NCI-H226 (cell line): ENCODE data around the gene CMTM5.

ENCODE experiments used
- DNase-seq: peaks from one replicate; pipeline ENCODE4 v3.0.0-alpha.2; 2015

CMTM5 gene, protein sequence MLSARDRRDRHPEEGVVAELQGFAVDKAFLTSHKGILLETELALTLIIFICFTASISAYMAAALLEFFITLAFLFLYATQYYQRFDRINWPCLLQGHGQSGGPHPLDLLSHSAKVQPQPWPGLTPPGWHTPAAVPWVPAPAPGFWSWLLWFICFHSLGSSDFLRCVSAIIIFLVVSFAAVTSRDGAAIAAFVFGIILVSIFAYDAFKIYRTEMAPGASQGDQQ

DNA sequence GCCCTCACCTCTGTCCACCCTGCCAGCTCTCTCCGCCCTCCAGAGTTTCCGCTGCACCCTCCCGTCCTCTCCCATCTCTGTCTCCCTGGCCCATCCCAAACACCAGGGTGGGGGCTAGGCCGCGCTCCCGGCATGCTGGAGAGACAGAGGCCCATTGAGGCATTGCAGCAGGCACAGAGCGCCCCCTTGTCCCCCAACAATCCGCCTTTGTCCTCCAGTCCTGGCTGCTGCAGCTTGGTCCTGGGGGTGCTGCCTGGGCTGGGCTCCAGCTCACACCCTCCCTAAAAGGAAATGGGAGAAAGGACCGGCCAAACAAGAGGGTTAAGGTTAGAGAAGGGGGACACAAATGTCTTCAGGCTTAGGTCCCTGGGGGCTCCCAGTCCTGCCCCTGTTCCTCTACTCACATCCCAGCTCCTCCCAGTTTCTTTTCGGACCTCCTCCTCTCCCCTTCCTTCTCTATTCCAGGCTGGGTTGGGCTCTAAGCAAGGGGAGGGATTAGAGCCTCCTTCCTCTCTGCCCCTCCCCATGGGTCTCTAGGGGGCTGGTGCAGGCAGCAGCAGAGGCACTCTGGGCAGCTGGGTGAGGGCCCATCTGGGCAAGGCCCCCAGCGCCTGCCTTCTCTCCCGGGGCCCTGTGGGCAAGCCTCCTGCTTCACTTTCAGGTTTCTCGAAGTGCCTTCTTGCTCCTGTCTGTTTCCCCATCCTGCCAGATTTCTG lies at the start of gene CMTM5:
CMTM5 (plus strand) TSS at position 565 of the 716 bp plus-strand sequence. CDS start 206 bp downstream, outside the sequence.
- no peak for DNase-seq

DNA sequence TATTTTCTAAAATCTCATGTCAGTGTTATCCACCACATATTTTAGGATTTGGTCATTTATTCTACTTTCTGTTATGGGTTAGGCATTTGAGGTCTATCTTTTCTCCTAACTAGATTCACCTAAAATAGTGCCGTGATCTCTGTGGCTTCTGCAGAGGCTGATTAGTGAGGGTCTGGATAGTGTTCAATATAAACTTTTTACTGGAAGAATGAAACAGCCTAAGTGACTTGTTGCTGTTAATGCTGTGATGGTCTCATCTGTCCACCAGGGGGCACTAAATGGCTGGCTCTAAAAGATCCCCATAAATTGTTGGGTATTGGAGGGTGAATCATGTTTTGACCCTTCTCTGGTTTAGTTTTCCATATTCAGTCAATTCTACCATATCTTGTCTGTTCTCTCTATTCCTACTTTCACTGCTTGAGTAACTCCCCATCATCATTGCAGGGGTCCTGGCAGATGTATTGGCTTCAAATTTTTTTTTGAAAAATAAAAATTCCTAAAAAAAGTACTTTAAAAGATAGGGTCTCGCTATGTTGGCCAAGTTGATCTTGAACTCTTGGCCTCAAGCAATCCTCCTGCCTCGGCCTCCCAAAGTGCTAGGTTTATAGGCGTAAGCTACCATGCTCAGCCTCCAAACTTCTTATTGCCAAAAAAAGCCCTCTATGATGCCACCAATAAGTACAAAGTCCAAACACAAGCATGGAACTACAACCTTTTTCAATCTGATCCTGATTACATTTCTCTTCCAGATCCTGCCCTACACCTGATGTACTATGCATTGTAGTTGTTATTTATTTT lies 48.7 kb upstream of the CMTM5 start:
- DNase-seq: peak; percentile 31

DNA sequence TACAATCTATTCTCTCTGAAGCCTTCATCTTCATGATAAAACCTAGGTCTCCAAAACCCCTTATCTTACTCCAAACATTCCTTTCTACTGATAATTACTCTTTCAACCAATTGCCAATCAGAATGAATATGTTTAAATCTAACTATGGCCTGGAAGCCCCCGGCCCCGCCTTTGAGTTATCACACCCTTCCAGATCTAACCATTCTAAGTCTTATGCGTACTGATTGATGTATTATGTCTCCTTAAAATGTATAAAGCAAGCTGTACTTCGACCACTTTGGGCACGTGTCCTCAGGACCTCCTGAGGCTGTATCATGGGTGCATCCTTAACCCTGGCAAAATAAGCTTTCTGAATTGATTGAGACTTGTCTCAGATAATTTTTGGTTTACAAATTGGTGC lies 41.2 kb upstream of the CMTM5 start:
- no peak for DNase-seq

- DNase-seq: no peak
These were observed 37.2 kb upstream of the CMTM5 start for GRCh38 chr14:23339506-23340268.

GRCh38 chr14:23344481-23344880 lies 32.4 kb upstream of the CMTM5 start:
- no peak for DNase-seq

- DNase-seq: no peak
These were observed 30.7 kb upstream of the CMTM5 start for GRCh38 chr14:23345987-23346692.

GRCh38 chr14:23346693-23347405 lies 30.0 kb upstream of the CMTM5 start:
- DNase-seq: no peak

DNA sequence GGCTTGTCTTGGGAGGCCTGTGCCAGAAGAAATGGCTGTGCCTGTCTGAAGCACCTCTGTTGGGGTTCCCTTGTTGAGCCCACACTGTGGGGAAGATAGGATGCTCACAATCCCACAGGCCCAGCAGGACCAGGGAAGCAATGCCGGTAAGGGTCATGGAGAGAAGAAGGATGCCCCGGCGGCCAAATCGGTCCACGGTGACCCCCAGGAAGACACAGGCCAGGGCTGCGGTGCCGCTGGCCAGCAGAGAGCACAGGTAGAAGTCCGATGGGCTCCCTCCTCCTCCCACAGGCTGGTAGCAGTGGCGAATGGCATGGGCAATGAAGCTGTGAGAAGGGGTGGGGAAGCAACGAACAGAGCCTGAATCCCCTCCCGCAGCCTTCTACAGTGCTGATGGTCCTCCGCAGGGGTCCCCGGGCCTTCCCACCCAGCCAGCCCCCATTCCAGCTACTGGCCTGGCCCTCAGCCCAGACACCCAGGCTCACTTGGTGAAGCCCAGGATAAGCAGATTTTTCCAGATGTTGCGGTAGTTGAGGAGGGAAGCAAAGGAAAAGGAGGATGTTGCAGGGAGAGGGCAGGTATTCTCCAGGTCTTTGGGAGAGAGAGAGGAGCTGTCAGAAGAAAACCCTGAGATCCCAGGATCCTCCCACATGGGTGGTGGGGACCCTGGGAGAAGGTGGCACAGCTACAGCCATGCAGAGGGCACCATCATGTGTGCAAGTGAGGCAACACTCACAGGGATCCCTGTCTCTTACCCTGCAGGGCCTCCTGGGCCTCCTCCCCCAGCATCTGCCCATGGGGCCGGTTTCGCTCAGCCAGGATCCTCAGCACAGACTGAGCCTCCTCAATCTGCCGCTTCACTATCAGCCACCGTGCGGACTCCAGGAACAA lies 29.2 kb upstream of the CMTM5 start:
- DNase-seq: no peak

GRCh38 chr14:23348297-23348655 lies 28.6 kb upstream of the CMTM5 start:
- DNase-seq: no peak

GRCh38 chr14:23349156-23349845 lies 27.5 kb upstream of the CMTM5 start:
- DNase-seq: no peak

- no peak for DNase-seq
These were observed 25.0 kb upstream of the CMTM5 start for GRCh38 chr14:23351681-23352505.

DNA sequence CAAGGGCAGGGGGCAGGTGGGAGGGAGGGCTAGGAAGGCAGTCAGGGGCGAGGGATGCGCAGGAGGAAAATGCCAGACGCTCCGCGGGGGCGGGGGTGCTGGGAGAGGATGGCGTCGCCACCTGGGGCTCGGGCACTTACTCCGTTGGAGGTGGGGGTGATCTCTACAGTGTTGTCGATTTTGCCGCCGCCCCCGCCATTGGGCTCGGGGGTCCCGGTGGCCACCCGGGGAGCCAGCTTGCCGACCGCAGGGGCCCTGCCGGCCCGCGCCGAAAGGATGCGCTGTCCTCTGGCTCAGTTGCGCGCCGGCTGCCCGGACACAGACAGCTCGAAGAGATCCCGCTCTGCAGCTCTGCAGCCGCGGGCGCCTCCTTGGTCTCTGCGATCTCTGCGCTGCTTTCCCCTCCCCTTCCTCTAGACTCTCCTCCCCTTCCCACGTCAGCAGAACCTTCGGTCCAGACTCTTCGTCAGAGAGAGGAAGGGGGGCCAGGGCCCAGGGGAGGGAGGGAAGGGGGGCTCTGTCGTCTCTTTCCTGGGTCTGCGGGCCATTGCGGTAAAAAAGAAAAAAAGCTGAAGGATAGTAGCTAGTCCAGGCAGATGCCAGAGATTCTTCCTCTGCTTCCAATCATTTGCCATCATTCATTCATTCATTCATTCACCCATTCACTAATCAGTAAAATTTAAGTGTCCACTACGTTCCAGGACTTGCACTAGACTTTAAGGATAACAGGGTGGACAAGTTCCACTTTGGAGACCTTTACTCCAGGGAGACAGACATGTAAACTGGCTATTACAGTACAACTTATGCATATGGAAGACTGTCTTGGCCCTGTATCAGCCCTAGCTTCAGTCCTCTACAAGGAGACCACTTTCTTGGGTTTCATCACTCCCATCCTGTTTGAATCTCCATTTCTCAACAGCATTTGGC lies 24.1 kb upstream of the CMTM5 start, which contains the start of gene SLC22A17:
SLC22A17 (minus strand) TSS at position 382 of the 927 bp plus-strand sequence.
- no peak for DNase-seq

DNA sequence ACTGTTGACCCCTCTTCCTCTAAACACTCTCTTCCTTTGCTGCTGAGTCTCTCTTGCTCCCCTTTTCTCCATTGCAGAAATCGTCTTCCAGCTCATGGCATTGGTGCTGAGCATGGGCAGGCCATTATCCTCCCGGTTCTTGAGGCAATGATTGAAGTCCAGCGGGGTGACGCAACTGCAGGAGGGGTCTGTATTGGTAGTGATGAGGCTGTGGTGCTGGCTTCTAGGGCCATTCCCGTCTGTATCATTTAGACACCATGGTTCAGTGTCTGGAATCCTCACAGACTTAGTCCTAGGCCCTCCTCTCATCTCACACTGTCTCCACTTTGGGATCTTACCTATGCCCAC lies 23.4 kb upstream of the CMTM5 start:
- no peak for DNase-seq

- DNase-seq: no peak
These were observed 21.9 kb upstream of the CMTM5 start for GRCh38 chr14:23354990-23355389.

DNA sequence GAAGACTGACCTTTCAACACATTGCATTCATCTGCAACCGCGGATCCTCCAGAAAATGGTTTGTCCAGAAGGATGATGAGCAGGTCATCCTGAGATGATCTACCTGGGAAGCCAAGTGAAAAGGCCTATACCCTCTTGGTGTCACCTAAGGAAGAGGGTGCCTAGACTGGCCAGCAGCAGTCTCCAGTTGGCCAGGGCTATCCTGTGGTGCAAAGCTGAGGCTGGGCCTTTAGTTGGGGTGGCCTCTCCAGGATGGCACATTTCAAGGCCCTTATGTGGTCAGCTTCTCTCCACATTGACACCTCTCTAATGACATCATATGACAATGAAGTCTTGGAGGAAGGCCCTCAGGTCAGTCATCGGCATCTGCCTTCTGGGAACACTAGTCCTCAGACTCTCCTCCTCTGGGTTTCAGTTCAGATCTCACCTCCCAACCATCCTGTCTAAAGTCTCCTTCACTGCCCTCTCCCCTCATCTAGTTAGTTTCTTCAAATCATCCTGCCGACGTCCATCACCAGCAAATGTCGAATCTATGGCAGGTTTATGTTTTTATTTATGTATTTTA lies 20.9 kb upstream of the CMTM5 start:
- DNase-seq: no peak

DNA sequence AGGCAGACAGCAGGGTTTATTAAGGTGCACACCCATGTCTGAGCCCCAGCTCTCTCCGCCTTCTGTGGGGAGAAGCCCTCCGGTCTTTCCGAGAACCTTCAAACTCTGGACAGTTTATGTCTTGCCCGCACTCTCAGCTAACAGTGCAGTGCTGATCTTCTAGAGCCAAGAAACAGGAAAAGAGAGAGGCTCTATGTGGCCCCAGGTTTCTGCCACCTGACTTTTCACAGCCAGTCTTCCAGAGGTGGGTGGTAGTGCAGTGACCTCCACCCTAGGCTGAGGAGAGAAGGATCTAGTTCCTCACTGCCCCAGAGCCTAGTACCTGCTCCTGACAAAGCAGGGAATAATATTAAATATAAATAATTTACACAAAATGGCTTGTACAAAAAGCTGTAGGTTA lies 20.2 kb upstream of the CMTM5 start:
- no peak for DNase-seq

- DNase-seq: no peak
These were observed 19.6 kb upstream of the CMTM5 start for GRCh38 chr14:23357261-23357660.

DNA sequence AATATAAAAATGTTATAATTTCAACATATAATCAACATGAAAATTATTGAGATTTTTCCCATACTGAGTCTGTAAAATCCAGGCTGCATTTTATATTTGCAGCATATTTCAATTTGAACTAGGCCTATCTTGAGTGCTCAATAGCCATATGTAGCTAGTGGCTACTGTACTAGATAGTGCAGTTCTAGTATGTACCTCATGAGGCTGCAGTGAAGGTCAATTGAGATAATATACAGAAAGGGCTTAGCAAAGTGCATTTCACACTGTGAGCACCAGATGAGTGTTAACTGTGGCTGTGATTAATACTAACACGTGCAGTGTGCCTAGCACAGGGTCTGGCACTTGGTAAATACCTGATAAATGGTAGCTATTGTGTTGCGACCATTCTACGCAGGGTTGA lies 18.8 kb upstream of the CMTM5 start:
- DNase-seq: no peak
